Activated naive CD8-positive, alpha-beta T cell treated with anti-CD3 and anti-CD28 coated beads, Interleukin-2, amount 10 ng/mL, durations not matched to agents 7 days and 5 days (primary cell): ENCODE results near the gene DNM3. TPM values are rescaled to one million over a fixed set of nuclear protein-coding genes. Genes with fewer than 3 reads are reported as not detected.

Experiments
- ATAC-seq: fragments of 150-1000 bp; cut with Tn5 transposase; one replicate; pipeline ENCODE4 v1.10.0; 2021; ENCODE audit warnings: low read depth, moderate library complexity
- POLR2A ChIA-PET: fragments of 350-600 bp; sonication (Branson Sonifier 250); formaldehyde crosslinking; loops from one replicate; lab custom pipeline; 2021; ENCODE audit warnings: antibody characterized with exemption; lab: Charles Lee
- DNase-seq: peaks from one replicate; pipeline ENCODE4 v3.0.0; 2021
- H3K27ac Mint-ChIP-seq: one replicate; pipeline ENCODE4 v1.8.0; 2022; ENCODE audit warnings: mild to moderate bottlenecking, mixed read lengths
- H3K27me3 Mint-ChIP-seq: one replicate; pipeline ENCODE4 v1.8.0; 2022; ENCODE audit warnings: mild to moderate bottlenecking, moderate library complexity, mixed read lengths
- H3K36me3 Mint-ChIP-seq: one replicate; pipeline ENCODE4 v1.8.0; 2021; ENCODE audit warnings: mild to moderate bottlenecking, mixed read lengths
- H3K4me1 Mint-ChIP-seq: one replicate; pipeline ENCODE4 v1.8.0; 2021; ENCODE audit warnings: mixed read lengths
- H3K4me3 Mint-ChIP-seq: one replicate; pipeline ENCODE4 v1.8.0; 2022; ENCODE audit warnings: mild to moderate bottlenecking, moderate library complexity, mixed read lengths
- H3K9me3 Mint-ChIP-seq: one replicate; pipeline ENCODE4 v1.8.0; 2021; ENCODE audit warnings: mixed read lengths
- total RNA-seq, 2 experiments: library from RNA; stranded (reverse); gene quantifications; one replicate each; pipeline ENCODE4 v1.2.3, GENCODE V29; 2021

Gene DNM3
- total RNA-seq, 2 experiments from 2014 or later = 2.0 to 2.4 TPM

GRCh38 chr1:171896936-171897703, 55.8 kb downstream of the DNM3 start:
- DNase-seq (no peak), ATAC-seq (no peak)
- POLR2A ChIA-PET = no interaction called here
- Mint-ChIP-seq H3K4me1 (no peaks in the 10 kb centered on the region), H3K4me3 (no peak overlapping the region), H3K27me3 (peaks cover 2% of the 10 kb centered on the region), H3K27ac (no peak overlapping the region), H3K9me3 (no peaks in the 10 kb centered on the region), H3K36me3 (no peaks in the 10 kb centered on the region)

GRCh38 chr1:171898941-171899340, 57.6 kb downstream of the DNM3 start:
- H3K36me3 Mint-ChIP-seq = peaks cover 1% of the 10 kb centered on the region
- no peaks in the 10 kb centered on the region for H3K9me3 Mint-ChIP-seq
- H3K27me3 Mint-ChIP-seq = peaks cover 2% of the 10 kb centered on the region
- DNase-seq = no peak
- H3K4me3 Mint-ChIP-seq = no peak overlapping the region
- no peak overlapping the region for H3K27ac Mint-ChIP-seq
- ATAC-seq = no peak
- H3K4me1 Mint-ChIP-seq = peaks cover 2% of the 10 kb centered on the region
- POLR2A ChIA-PET = no interaction called here

GRCh38 chr1:171899838-171900237, 58.5 kb downstream of the DNM3 start:
- Mint-ChIP-seq H3K27me3 (peaks cover 4% of the 10 kb centered on the region), H3K27ac (no peak overlapping the region), H3K4me1 (peaks cover 2% of the 10 kb centered on the region), H3K36me3 (peaks cover 1% of the 10 kb centered on the region), H3K9me3 (no peaks in the 10 kb centered on the region), H3K4me3 (no peak overlapping the region)
- POLR2A ChIA-PET = no interaction called here
- no peak for DNase-seq
- ATAC-seq = no peak

GRCh38 chr1:171901245-171901644, 59.9 kb downstream of the DNM3 start:
- Mint-ChIP-seq H3K9me3 (no peaks in the 10 kb centered on the region), H3K4me3 (no peak overlapping the region), H3K27me3 (peaks cover 4% of the 10 kb centered on the region), H3K27ac (no peak overlapping the region), H3K36me3 (peaks cover 1% of the 10 kb centered on the region), H3K4me1 (peaks cover 4% of the 10 kb centered on the region)
- POLR2A ChIA-PET = no interaction called here
- DNase-seq (no peak), ATAC-seq (no peak)

GRCh38 chr1:171902527-171902926, 61.2 kb downstream of the DNM3 start:
- Mint-ChIP-seq H3K27ac (no peak overlapping the region), H3K4me1 (peaks cover 4% of the 10 kb centered on the region), H3K36me3 (peaks cover 1% of the 10 kb centered on the region)

GRCh38 chr1:171904778-171905450, 63.6 kb downstream of the DNM3 start:
- DNase-seq = no peak
- ATAC-seq = no peak
- H3K9me3 Mint-ChIP-seq = no peaks in the 10 kb centered on the region
- H3K4me1 Mint-ChIP-seq = peaks cover 7% of the 10 kb centered on the region
- peaks cover 4% of the 10 kb centered on the region for H3K27me3 Mint-ChIP-seq
- H3K36me3 Mint-ChIP-seq = peaks cover 1% of the 10 kb centered on the region
- POLR2A ChIA-PET = no interaction called here
- H3K4me3 Mint-ChIP-seq = no peak overlapping the region
- H3K27ac Mint-ChIP-seq = no peak overlapping the region

More at GRCh38 chr1:171902527-171902926, 61.2 kb downstream of the DNM3 start:
- H3K4me3 Mint-ChIP-seq = peak overlapping the region; percentile 58
- POLR2A ChIA-PET = no interaction called here
- H3K27me3 Mint-ChIP-seq = peaks cover 4% of the 10 kb centered on the region
- ATAC-seq (no peak), DNase-seq (no peak)
- H3K9me3 Mint-ChIP-seq = no peaks in the 10 kb centered on the region

- ATAC-seq = no peak
- peaks cover 3% of the 10 kb centered on the region for H3K27me3 Mint-ChIP-seq
- no peak overlapping the region for H3K4me3 Mint-ChIP-seq
- peaks cover 5% of the 10 kb centered on the region for H3K4me1 Mint-ChIP-seq
- no peak overlapping the region for H3K27ac Mint-ChIP-seq
- POLR2A ChIA-PET = interaction anchor here (0.7 kb wide), 1 partner anchor 426 kb away, joined by 4 read pairs; no protein-coding TSS in a partner anchor
- DNase-seq = no peak
- H3K36me3 Mint-ChIP-seq = no peaks in the 10 kb centered on the region
- H3K9me3 Mint-ChIP-seq = no peaks in the 10 kb centered on the region
These were observed 68.4 kb downstream of the DNM3 start for GRCh38 chr1:171909711-171910110.

- POLR2A ChIA-PET = no interaction called here
- Mint-ChIP-seq H3K4me3 (no peak overlapping the region), H3K4me1 (peaks cover 3% of the 10 kb centered on the region), H3K27ac (no peak overlapping the region), H3K36me3 (no peaks in the 10 kb centered on the region), H3K27me3 (peaks cover 2% of the 10 kb centered on the region), H3K9me3 (no peaks in the 10 kb centered on the region)
- DNase-seq = no peak
- no peak for ATAC-seq
These were observed 69.5 kb downstream of the DNM3 start for GRCh38 chr1:171910786-171911185.

- DNase-seq (no peak), ATAC-seq (no peak)
- Mint-ChIP-seq H3K4me1 (peaks cover 3% of the 10 kb centered on the region), H3K36me3 (no peaks in the 10 kb centered on the region), H3K9me3 (no peaks in the 10 kb centered on the region), H3K27ac (no peak overlapping the region), H3K4me3 (no peak overlapping the region), H3K27me3 (peaks cover 2% of the 10 kb centered on the region)
- POLR2A ChIA-PET = no interaction called here
These were observed 70.2 kb downstream of the DNM3 start for GRCh38 chr1:171911506-171911905.

- Mint-ChIP-seq H3K4me3 (no peak overlapping the region), H3K27me3 (peaks cover 2% of the 10 kb centered on the region), H3K4me1 (peaks cover 3% of the 10 kb centered on the region), H3K9me3 (no peaks in the 10 kb centered on the region), H3K27ac (no peak overlapping the region), H3K36me3 (no peaks in the 10 kb centered on the region)
- ATAC-seq (no peak), DNase-seq (no peak)
- POLR2A ChIA-PET = no interaction called here
These were observed 71.3 kb downstream of the DNM3 start for GRCh38 chr1:171912509-171913175.

- POLR2A ChIA-PET = no interaction called here
- H3K4me3 Mint-ChIP-seq = no peak overlapping the region
- no peak for ATAC-seq
- H3K27ac Mint-ChIP-seq = no peak overlapping the region
- no peaks in the 10 kb centered on the region for H3K9me3 Mint-ChIP-seq
- no peak for DNase-seq
- H3K4me1 Mint-ChIP-seq = peaks cover 3% of the 10 kb centered on the region
- no peaks in the 10 kb centered on the region for H3K36me3 Mint-ChIP-seq
- H3K27me3 Mint-ChIP-seq = peaks cover 2% of the 10 kb centered on the region
These were observed 72.1 kb downstream of the DNM3 start for GRCh38 chr1:171913385-171913784.

- Mint-ChIP-seq H3K27me3 (no peaks in the 10 kb centered on the region), H3K27ac (no peak overlapping the region), H3K36me3 (no peaks in the 10 kb centered on the region), H3K4me1 (no peaks in the 10 kb centered on the region), H3K9me3 (no peaks in the 10 kb centered on the region), H3K4me3 (no peak overlapping the region)
- POLR2A ChIA-PET = no interaction called here
- DNase-seq (no peak), ATAC-seq (no peak)
These were observed 75.0 kb downstream of the DNM3 start for GRCh38 chr1:171916315-171916771.

- Mint-ChIP-seq H3K4me1 (no peaks in the 10 kb centered on the region), H3K4me3 (no peak overlapping the region), H3K27me3 (no peaks in the 10 kb centered on the region), H3K9me3 (no peaks in the 10 kb centered on the region), H3K27ac (no peak overlapping the region), H3K36me3 (no peaks in the 10 kb centered on the region)
- POLR2A ChIA-PET = interaction anchor here (0.6 kb wide), 1 partner anchor 24 kb away, joined by 3 read pairs; no protein-coding TSS in a partner anchor
- ATAC-seq = no peak
- DNase-seq = no peak
These were observed 76.0 kb downstream of the DNM3 start for GRCh38 chr1:171917331-171917730.
